Progenitor cell of endocrine pancreas (in vitro differentiated cells): ENCODE results near the gene LCE1E. TPM values are rescaled to one million over a fixed set of nuclear protein-coding genes. Genes with fewer than 3 reads are reported as not detected.

ENCODE experiments used
- DNase-seq: peaks from one replicate; pipeline ENCODE4 v3.0.0; 2021; ENCODE audit warnings: low spot score; ENCODE audit not compliant: unreplicated experiment
- H3K27ac Mint-ChIP-seq: 2 replicates; pipeline ENCODE4 v1.8.0; 2021; ENCODE audit warnings: mild to moderate bottlenecking, moderate library complexity, mixed read lengths
- H3K27me3 Mint-ChIP-seq: 2 replicates; pipeline ENCODE4 v1.8.0; 2021; ENCODE audit warnings: mixed read lengths
- H3K36me3 Mint-ChIP-seq: 2 replicates; pipeline ENCODE4 v1.8.0; 2022; ENCODE audit warnings: mixed read lengths; ENCODE audit not compliant: insufficient read depth
- H3K4me1 Mint-ChIP-seq: 2 replicates; pipeline ENCODE4 v1.8.0; 2021; ENCODE audit warnings: low read depth, mixed read lengths
- H3K4me3 Mint-ChIP-seq: 2 replicates; pipeline ENCODE4 v1.8.0; 2021; ENCODE audit warnings: low read depth, mild to moderate bottlenecking, moderate library complexity, mixed read lengths
- H3K9me3 Mint-ChIP-seq: 2 replicates; pipeline ENCODE4 v1.8.0; 2021; ENCODE audit warnings: low read depth, mixed read lengths
- long read RNA-seq: library from polyadenylated mRNA; unstranded; transcript quantifications from one replicate; pipeline ENCODE4 v2.0.0, GENCODE V29; 2020
- total RNA-seq: library from RNA; stranded (reverse); gene quantifications from 2 replicates; pipeline ENCODE4 v1.2.1, GENCODE V29; 2021
- TF ChIP-seq, protein P1 (sequence below): fragments of 200-600 bp; sonication (generic); IDR thresholded peaks from one replicate; pipeline ENCODE4 v1.5.0; 2021; ENCODE audit warnings: antibody characterized with exemption, mild to moderate bottlenecking; ENCODE audit not compliant: unreplicated experiment

The LCE1E gene, protein sequence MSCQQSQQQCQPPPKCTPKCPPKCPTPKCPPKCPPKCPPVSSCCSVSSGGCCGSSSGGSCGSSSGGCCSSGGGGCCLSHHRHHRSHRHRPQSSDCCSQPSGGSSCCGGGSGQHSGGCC
- total RNA-seq: not detected in 2 replicates
- long read RNA-seq: 0 reads

GRCh38 chr1:152786077-152786476, at the start of gene LCE1E:
LCE1E (plus strand) TSS chr1:152786257; CDS start chr1:152787300, 1,043 bp downstream.
- Mint-ChIP-seq H3K4me3 (no peak within 1 kb of the TSS), H3K36me3 (peaks cover 2% of the 10 kb centered on the region), H3K9me3 (peaks cover 59% of the 10 kb centered on the region), H3K4me1 (no peaks in the 10 kb centered on the region), H3K27me3 (no peaks in the 10 kb centered on the region), H3K27ac (no peak within 1 kb of the TSS)
- DNase-seq: no peak
- TF ChIP-seq, protein P1, sequence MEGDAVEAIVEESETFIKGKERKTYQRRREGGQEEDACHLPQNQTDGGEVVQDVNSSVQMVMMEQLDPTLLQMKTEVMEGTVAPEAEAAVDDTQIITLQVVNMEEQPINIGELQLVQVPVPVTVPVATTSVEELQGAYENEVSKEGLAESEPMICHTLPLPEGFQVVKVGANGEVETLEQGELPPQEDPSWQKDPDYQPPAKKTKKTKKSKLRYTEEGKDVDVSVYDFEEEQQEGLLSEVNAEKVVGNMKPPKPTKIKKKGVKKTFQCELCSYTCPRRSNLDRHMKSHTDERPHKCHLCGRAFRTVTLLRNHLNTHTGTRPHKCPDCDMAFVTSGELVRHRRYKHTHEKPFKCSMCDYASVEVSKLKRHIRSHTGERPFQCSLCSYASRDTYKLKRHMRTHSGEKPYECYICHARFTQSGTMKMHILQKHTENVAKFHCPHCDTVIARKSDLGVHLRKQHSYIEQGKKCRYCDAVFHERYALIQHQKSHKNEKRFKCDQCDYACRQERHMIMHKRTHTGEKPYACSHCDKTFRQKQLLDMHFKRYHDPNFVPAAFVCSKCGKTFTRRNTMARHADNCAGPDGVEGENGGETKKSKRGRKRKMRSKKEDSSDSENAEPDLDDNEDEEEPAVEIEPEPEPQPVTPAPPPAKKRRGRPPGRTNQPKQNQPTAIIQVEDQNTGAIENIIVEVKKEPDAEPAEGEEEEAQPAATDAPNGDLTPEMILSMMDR: no peak

- Mint-ChIP-seq H3K36me3 (no peaks in the 10 kb centered on the region), H3K4me1 (no peaks in the 10 kb centered on the region), H3K27me3 (no peaks in the 10 kb centered on the region), H3K9me3 (peaks cover 70% of the 10 kb centered on the region), H3K4me3 (no peak overlapping the region), H3K27ac (no peak overlapping the region)
- TF ChIP-seq, protein P1: no peak
- no peak for DNase-seq
Measured at GRCh38 chr1:152737997-152738396, 48.1 kb upstream of the LCE1E start.

- Mint-ChIP-seq H3K27me3 (no peaks in the 10 kb centered on the region), H3K9me3 (peaks cover 69% of the 10 kb centered on the region), H3K36me3 (peaks cover 3% of the 10 kb centered on the region), H3K27ac (no peak overlapping the region), H3K4me3 (no peak overlapping the region), H3K4me1 (no peaks in the 10 kb centered on the region)
- DNase-seq: no peak
- TF ChIP-seq, protein P1: no peak
Measured at GRCh38 chr1:152739841-152740240, 46.2 kb upstream of the LCE1E start.

- TF ChIP-seq, protein P1: no peak
- no peak overlapping the region for H3K27ac Mint-ChIP-seq
- H3K27me3 Mint-ChIP-seq: no peaks in the 10 kb centered on the region
- DNase-seq: no peak
- no peaks in the 10 kb centered on the region for H3K4me1 Mint-ChIP-seq
- no peak overlapping the region for H3K4me3 Mint-ChIP-seq
- H3K9me3 Mint-ChIP-seq: peaks cover 71% of the 10 kb centered on the region
- peaks cover 3% of the 10 kb centered on the region for H3K36me3 Mint-ChIP-seq
Measured at GRCh38 chr1:152741656-152742055, 44.4 kb upstream of the LCE1E start.

DNA sequence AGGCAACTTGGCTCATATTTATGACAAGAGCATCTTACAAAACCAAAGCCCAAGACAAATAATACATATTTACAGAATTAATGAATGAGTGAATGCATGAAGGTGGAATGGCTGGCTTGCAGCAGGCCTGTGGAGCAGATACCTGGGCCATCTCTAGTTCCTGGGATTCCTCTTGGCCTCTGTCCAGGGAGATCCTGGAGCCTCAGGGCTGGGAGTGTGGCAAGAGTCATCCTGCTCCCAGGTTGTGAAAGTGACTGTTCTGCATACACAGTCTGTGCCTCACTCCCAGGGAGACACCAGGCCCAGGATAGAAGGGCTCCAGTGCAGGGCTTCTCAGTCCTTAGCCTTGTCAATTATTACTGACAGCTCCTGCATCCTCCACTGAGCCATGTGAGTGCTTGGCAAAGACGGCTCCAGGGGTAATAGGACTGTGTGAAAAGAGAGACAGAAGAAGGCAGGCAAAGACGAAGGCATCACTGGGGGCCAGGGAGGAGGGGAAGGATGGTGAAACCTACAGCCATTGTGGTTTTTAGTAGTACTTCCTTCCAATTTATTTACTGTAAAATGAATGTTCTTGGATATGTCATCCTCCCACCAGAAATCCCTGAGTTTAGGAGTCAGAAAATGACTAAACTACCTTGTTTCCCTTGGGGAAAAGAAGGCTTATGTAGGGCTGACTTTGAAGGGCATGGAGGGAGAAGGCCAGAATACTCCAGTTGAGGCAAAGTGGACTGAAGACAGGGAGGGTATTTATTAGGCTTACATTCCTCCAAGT, 42.5 kb upstream of the LCE1E start:
- no peaks in the 10 kb centered on the region for H3K27me3 Mint-ChIP-seq
- H3K27ac Mint-ChIP-seq: no peak overlapping the region
- H3K4me3 Mint-ChIP-seq: no peak overlapping the region
- H3K36me3 Mint-ChIP-seq: peaks cover 4% of the 10 kb centered on the region
- no peaks in the 10 kb centered on the region for H3K4me1 Mint-ChIP-seq
- no peak for DNase-seq
- peaks cover 71% of the 10 kb centered on the region for H3K9me3 Mint-ChIP-seq
- TF ChIP-seq, protein P1: no peak
